GM19035 (cell line): ENCODE data around the gene DNAJB4.
"Not testable (repeated sequence)": the region's sequence is repeated elsewhere in the genome, so short reads cannot be mapped to it uniquely, and the experiment has no call there.

Experiments used
- ATAC-seq: cut with Tn5 transposase; IDR thresholded peaks from one replicate; pipeline ENCODE4 v1.9.1; 2021; ENCODE audit not compliant: unreplicated experiment

DNAJB4 gene

GRCh38 chr1:78061825-78062523 lies 57.2 kb downstream of the DNAJB4 start:
- ATAC-seq = no peak

- ATAC-seq = not testable (repeated sequence)
Observed at GRCh38 chr1:78064886-78065285, 60.1 kb downstream of the DNAJB4 start.
